Type B pancreatic cell (in vitro differentiated cells): ENCODE data around the gene ABAT. TPM values are rescaled to one million over a fixed set of nuclear protein-coding genes. Genes with fewer than 3 reads are reported as not detected.

Experiments
- DNase-seq: peaks from one replicate; pipeline ENCODE4 v3.0.0; 2021; ENCODE audit warnings: mixed read lengths; ENCODE audit not compliant: unreplicated experiment; ENCODE audit errors: extremely low spot score
- H3K27ac Mint-ChIP-seq: 2 replicates; pipeline ENCODE4 v1.8.0; 2021; ENCODE audit warnings: mild to moderate bottlenecking, mixed read lengths
- H3K27me3 Mint-ChIP-seq: 2 replicates; pipeline ENCODE4 v1.8.0; 2021; ENCODE audit warnings: mixed read lengths
- H3K36me3 Mint-ChIP-seq: 2 replicates; pipeline ENCODE4 v1.8.0; 2021; ENCODE audit warnings: mixed read lengths
- H3K4me1 Mint-ChIP-seq: one replicate; pipeline ENCODE4 v1.8.0; 2021; ENCODE audit warnings: mixed read lengths; ENCODE audit not compliant: unreplicated experiment
- H3K4me3 Mint-ChIP-seq: 2 replicates; pipeline ENCODE4 v1.8.0; 2021; ENCODE audit warnings: mild to moderate bottlenecking, mixed read lengths
- H3K9me3 Mint-ChIP-seq: 2 replicates; pipeline ENCODE4 v1.8.0; 2021; ENCODE audit warnings: mixed read lengths
- CTCF ChIP-seq: fragments of 200-600 bp; sonication (generic); conservative IDR thresholded peaks from 2 replicates; pipeline ENCODE4 v1.5.0; 2021; ENCODE audit warnings: antibody characterized with exemption, mild to moderate bottlenecking
- total RNA-seq: library from RNA; stranded (reverse); gene quantifications from 2 replicates; pipeline ENCODE4 v1.2.1, GENCODE V29; 2021; ENCODE audit warnings: low replicate concordance

The ABAT gene
- total RNA-seq, 1 donor from 2014 or later: 32.1 TPM

DNA sequence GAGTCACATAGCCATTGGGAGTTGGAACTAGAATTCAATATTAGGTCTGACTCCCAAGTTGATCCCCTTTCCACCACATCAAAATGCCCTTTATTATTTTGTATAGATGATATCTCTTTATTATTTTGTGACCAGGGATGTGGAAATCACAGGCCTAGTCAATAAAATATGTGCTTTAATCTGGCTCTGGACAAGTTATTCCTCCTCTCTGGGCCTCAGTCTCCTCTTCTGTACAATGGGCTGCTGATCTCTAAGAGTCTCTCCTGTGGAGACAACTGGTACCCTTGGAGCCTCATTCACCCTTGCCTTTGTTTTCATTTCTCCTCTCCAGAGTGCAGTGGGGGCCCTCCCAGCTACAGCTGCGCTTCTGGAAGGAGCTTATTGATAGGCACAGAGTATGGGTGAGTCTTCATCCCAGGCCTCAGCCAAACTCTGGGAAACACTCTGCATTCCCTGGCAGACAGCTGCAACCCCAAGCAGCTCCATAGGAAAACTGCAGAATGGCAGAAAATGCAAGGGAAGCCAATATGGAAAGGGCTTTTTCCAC is 4.3 kb upstream of the ABAT start:
- Mint-ChIP-seq H3K4me1 (peaks cover 5% of the 10 kb centered on the region), H3K27me3 (no peaks in the 10 kb centered on the region), H3K9me3 (no peaks in the 10 kb centered on the region), H3K27ac (no peak overlapping the region), H3K36me3 (no peaks in the 10 kb centered on the region), H3K4me3 (no peak overlapping the region)
- no peak for TF ChIP-seq CTCF
- no peak for DNase-seq

DNA sequence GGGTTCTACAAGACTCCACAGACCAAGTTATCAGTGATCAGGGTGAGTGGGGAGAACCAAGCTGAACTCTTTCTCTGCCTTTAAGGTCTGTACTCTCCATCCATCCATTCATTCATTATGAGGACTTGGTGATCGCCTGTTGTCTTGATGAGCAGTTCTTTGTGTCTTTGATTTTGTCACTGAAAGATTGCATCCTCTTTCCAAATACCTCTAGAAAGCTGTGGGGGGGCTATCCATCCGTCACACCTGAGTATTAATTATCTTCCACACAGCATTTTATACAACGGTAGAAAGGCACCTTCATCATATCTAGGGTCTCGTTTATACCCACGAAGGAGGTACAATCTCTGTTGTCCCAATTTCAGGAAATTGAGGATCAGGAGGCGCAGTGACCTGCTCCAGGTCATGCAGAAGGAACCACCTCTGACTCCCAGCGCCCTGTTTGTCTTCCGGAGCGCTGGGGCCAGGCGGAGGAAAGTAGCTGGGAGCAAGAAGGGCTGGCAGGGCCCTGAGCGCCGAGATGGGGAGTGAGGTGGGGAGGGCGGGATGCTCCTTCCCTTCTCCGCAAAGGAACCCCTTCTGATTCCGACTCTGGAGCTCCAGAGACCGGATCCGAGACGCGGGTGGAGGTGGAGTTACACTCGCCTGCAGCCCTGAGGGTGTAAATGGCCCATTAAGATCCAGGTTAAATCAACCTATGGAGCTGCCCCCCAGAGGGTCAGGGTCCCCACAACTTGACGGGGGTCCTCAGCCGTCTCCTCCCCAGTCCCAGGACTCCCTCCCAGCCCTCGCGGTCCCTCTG is 605 bp upstream of the ABAT start:
- no peak for TF ChIP-seq CTCF
- H3K4me1 Mint-ChIP-seq: peaks cover 11% of the 10 kb centered on the region
- peak; percentile 70 for DNase-seq
- H3K9me3 Mint-ChIP-seq: peaks cover 4% of the 10 kb centered on the region
- peak overlapping the region; percentile 86 for H3K4me3 Mint-ChIP-seq
- peaks cover 5% of the 10 kb centered on the region for H3K36me3 Mint-ChIP-seq
- no peak overlapping the region for H3K27ac Mint-ChIP-seq
- H3K27me3 Mint-ChIP-seq: no peaks in the 10 kb centered on the region

DNA sequence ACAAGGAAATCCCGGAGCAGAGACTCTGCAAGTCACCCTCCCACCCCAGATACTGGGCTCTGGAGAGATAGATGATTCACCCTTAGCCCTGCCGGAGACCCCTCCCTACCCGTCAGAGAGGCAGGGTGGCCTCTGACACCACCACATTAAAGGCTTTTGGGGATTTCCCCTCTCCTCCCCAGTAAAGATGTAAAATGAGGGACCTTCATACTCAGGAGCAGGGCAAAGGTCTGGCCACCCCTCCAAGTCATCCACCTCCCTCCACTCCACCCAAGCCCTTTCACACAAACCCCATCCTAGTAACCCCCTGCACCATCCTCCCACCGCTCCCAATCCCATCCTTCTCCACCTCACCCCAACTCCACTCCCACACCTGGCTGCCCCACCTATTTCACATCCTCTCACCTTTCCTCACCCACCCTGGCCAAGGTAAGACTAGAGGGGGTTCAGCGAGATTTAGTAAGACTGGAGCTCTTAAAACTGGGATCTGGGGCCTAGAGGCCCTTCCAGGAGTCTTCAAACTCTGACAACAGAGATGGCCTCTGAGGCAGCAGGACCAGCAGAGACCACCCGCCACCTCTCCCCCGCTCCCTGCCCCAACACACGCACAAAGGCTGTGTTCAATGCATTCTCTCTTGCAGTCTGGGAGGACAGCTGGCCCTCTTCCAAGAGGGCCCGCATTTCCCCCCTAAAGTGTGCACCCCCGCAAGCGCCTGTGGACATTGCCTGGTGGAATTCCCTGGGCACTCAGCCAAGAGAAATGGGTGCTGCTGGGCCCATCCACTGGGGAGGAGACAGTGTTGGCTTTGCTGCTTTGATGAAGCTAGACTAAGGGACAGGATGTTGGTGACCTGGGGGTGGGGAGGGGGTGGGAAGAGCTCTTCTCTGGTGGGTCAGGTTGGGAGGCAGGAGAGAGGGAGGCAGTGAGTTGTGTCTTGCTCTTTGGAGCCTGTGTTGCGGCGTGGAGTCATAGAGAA is 1.1 kb downstream of the ABAT start:
- no peak for DNase-seq
- Mint-ChIP-seq H3K4me1 (peaks cover 11% of the 10 kb centered on the region), H3K9me3 (peaks cover 10% of the 10 kb centered on the region), H3K27me3 (no peaks in the 10 kb centered on the region), H3K27ac (peak overlapping the region; percentile 79), H3K4me3 (peak overlapping the region; percentile 85), H3K36me3 (peaks cover 10% of the 10 kb centered on the region)
- TF ChIP-seq CTCF: no peak

- Mint-ChIP-seq H3K36me3 (peaks cover 10% of the 10 kb centered on the region), H3K4me3 (peak overlapping the region; percentile 85), H3K4me1 (peaks cover 11% of the 10 kb centered on the region), H3K27me3 (no peaks in the 10 kb centered on the region), H3K9me3 (peaks cover 10% of the 10 kb centered on the region), H3K27ac (no peak overlapping the region)
- no peak for TF ChIP-seq CTCF
- no peak for DNase-seq
Observed at GRCh38 chr16:8676160-8676547, 1.7 kb downstream of the ABAT start.

DNA sequence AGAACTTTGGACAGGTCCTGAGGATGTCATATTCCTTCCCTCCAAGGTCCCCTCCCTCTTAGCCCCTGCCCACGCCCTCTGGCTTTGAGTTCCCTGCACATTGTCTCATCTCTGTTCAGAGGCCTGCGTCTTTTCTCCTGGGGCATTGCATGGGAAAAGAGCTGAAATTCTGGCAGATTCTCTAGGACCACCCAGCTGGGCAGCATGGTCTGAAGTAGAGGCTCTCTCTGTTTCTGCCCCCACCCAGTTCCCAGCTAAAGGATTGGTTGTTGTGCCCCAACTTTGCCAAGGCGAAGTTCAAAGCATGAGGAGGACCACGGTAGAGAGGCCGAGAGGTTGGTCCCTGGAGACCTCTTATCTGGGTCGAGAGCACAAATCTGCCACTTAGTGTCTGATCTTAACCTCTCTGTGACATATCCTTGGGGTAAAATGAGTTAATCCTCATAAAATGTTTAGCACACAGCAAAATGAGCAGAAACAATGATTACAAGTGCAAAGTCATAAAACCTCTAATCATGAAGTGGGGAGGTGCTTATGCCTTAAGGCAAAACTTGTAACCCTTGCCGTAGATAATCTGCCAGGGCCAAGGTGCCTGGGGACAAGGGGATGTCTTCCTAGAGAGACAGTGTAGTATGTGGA is 2.4 kb downstream of the ABAT start:
- H3K4me3 Mint-ChIP-seq: peak overlapping the region; percentile 47

More for the DNA sequence above, 2.4 kb downstream of the ABAT start:
- H3K36me3 Mint-ChIP-seq: peaks cover 10% of the 10 kb centered on the region
- H3K27me3 Mint-ChIP-seq: no peaks in the 10 kb centered on the region
- peaks cover 11% of the 10 kb centered on the region for H3K4me1 Mint-ChIP-seq
- no peak overlapping the region for H3K27ac Mint-ChIP-seq
- H3K9me3 Mint-ChIP-seq: peaks cover 10% of the 10 kb centered on the region
- no peak for DNase-seq
- no peak for TF ChIP-seq CTCF
